ENCODE data around the gene FAF1. TPM values are rescaled to one million over a fixed set of nuclear protein-coding genes. Genes with fewer than 3 reads are reported as not detected.

FAF1 gene
- total RNA-seq, 1 experiment from 2014 or later: 73.2 TPM

DNA sequence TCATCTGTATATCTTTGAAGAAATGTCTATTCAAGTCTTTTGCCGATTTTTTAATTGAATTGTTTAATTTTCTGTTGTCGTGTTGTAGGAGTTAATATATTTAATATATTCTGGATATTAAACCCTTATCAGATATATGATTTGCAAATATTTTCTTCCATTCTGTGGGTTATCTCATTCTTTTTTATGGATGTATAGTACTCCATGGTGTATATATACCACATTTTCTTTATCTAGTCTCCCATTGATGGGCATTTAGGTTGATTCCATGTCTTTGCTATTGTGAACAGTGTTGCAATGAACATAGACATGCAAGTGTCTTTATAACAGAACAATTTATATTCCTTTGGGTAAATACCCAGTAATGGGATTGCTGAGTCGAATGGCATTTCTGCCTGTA lies 436.5 kb downstream of the FAF1 start:
- H3K9me2 ChIP-seq (ENCODE audit: insufficient read depth): no peaks in the 10 kb centered on the region
- no TSS peak for BruUV-seq (replicated peaks)
- no peaks in the 10 kb centered on the region for H3K4me1 ChIP-seq (ENCODE audit: control insufficient read depth in 1 of 2, insufficient read depth in 2 of 2, low read length in 2 of 2)
- H3K9me3 ChIP-seq (ENCODE audit: control insufficient read depth in 1 of 2, insufficient read depth in 1 of 2, low read depth in 1 of 2, low read length in 2 of 2): no peaks in the 10 kb centered on the region
- DNase-seq (ENCODE audit: low read depth, low spot score) (no peak), ATAC-seq (no peak)
- H3K9ac ChIP-seq (ENCODE audit: low read length): no peak overlapping the region
- POLR2A ChIA-PET: no interaction called here
- no peaks in the 10 kb centered on the region for H3K79me2 ChIP-seq (ENCODE audit: insufficient read depth, low read length)
- CTCF ChIA-PET: no interaction called here
- H3K36me3 ChIP-seq (ENCODE audit: control insufficient read depth in 1 of 2, insufficient read depth in 2 of 2, low read length in 2 of 2): no peaks in the 10 kb centered on the region
- H4K20me1 ChIP-seq (ENCODE audit: insufficient read depth): no peaks in the 10 kb centered on the region
- no peak overlapping the region for H3K4me2 ChIP-seq (ENCODE audit: low read length)
- no peak overlapping the region for H3K27ac ChIP-seq (ENCODE audit: low read depth, low read length)
- TF ChIP-seq ZFX (IDR thresholded peaks at IDR 0.05) (no peak), EZH2phosphoT487 (IDR thresholded peaks at IDR 0.05; ENCODE audit: borderline replicate concordance) (no peak), MAX (IDR thresholded peaks at IDR 0.05) (no peak), REST (IDR thresholded peaks at IDR 0.05; ENCODE audit: low read depth) (no peak), TCF7L2 (IDR thresholded peaks at IDR 0.05; ENCODE audit: borderline replicate concordance, extremely low read depth, insufficient read depth, insufficient read length) (no peak), FOSL1 (IDR thresholded peaks at IDR 0.05; ENCODE audit: low read depth) (no peak), YY1 (IDR thresholded peaks at IDR 0.05; ENCODE audit: extremely low read depth, insufficient replicate concordance, low read depth, low read length) (no peak), RAD21 (IDR thresholded peaks at IDR 0.05; ENCODE audit: low read depth) (no peak), EGR1 (IDR thresholded peaks at IDR 0.05; ENCODE audit: low read depth) (no peak), CEBPB (IDR thresholded peaks at IDR 0.05; ENCODE audit: low read depth) (no peak), SRF (IDR thresholded peaks at IDR 0.05; ENCODE audit: low read depth) (no peak), EZH2 (IDR thresholded peaks at IDR 0.05) (no peak), ZNF274 (IDR thresholded peaks at IDR 0.05; ENCODE audit: low read depth, low read length) (no peak)
- TF ChIP-seq, protein P1, sequence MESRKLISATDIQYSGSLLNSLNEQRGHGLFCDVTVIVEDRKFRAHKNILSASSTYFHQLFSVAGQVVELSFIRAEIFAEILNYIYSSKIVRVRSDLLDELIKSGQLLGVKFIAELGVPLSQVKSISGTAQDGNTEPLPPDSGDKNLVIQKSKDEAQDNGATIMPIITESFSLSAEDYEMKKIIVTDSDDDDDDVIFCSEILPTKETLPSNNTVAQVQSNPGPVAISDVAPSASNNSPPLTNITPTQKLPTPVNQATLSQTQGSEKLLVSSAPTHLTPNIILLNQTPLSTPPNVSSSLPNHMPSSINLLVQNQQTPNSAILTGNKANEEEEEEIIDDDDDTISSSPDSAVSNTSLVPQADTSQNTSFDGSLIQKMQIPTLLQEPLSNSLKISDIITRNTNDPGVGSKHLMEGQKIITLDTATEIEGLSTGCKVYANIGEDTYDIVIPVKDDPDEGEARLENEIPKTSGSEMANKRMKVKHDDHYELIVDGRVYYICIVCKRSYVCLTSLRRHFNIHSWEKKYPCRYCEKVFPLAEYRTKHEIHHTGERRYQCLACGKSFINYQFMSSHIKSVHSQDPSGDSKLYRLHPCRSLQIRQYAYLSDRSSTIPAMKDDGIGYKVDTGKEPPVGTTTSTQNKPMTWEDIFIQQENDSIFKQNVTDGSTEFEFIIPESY (IDR thresholded peaks at IDR 0.05; ENCODE audit: extremely low read depth, insufficient replicate concordance, low read length): no peak
- TF ChIP-seq, protein P2, sequence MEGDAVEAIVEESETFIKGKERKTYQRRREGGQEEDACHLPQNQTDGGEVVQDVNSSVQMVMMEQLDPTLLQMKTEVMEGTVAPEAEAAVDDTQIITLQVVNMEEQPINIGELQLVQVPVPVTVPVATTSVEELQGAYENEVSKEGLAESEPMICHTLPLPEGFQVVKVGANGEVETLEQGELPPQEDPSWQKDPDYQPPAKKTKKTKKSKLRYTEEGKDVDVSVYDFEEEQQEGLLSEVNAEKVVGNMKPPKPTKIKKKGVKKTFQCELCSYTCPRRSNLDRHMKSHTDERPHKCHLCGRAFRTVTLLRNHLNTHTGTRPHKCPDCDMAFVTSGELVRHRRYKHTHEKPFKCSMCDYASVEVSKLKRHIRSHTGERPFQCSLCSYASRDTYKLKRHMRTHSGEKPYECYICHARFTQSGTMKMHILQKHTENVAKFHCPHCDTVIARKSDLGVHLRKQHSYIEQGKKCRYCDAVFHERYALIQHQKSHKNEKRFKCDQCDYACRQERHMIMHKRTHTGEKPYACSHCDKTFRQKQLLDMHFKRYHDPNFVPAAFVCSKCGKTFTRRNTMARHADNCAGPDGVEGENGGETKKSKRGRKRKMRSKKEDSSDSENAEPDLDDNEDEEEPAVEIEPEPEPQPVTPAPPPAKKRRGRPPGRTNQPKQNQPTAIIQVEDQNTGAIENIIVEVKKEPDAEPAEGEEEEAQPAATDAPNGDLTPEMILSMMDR (IDR thresholded peaks at IDR 0.05 in 2 of 3, conservative IDR thresholded peaks at IDR 0.05 in 1 of 3; ENCODE audit: borderline replicate concordance in 1 of 3, insufficient read depth in 1 of 3, low read depth in 2 of 3, low read length in 2 of 3): no peak
- TF ChIP-seq, protein P3, sequence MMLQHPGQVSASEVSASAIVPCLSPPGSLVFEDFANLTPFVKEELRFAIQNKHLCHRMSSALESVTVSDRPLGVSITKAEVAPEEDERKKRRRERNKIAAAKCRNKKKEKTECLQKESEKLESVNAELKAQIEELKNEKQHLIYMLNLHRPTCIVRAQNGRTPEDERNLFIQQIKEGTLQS (IDR thresholded peaks at IDR 0.05): no peak
- no peak overlapping the region for H2AFZ ChIP-seq (ENCODE audit: low read depth, low read length, poor library complexity, severe bottlenecking)
- no peak overlapping the region for H3K4me3 ChIP-seq (replicated peaks in 1 of 2; ENCODE audit: low read depth in 1 of 2, low read length in 2 of 2)
- RAD21 ChIA-PET (ENCODE audit: low non-redundant PET in 1 of 2, low total read pairs in 2 of 2, uncharacterized antibody in 2 of 2, unreplicated experiment in 2 of 2): no interaction called here
- no peaks in the 10 kb centered on the region for H3K27me3 ChIP-seq (ENCODE audit: insufficient read depth, low read length)
- intact Hi-C loops (cut with micrococcal nuclease): no loop called here
